HS-27A (cell line): ENCODE data around the gene OR2T5.
"Not testable (repeated sequence)": the region's sequence is repeated elsewhere in the genome, so short reads cannot be mapped to it uniquely, and the experiment has no call there.

Experiments used
- DNase-seq: peaks from one replicate; pipeline ENCODE4 v3.0.0-alpha.2; 2012; ENCODE audit warnings: low read depth, missing footprints

OR2T5 gene

GRCh38 chr1:248488289-248488688 lies at the start of gene OR2T5:
Gene OR2T5 (plus strand): TSS chr1:248488589. CDS start chr1:248488589, 0 bp downstream.
- DNase-seq: not testable (repeated sequence)

GRCh38 chr1:248438668-248439067 lies 49.7 kb upstream of the OR2T5 start:
- DNase-seq: not testable (repeated sequence)

- not testable (repeated sequence) for DNase-seq
These were observed 49.1 kb upstream of the OR2T5 start for GRCh38 chr1:248439283-248439682.

GRCh38 chr1:248442500-248443277 lies 45.7 kb upstream of the OR2T5 start:
- not testable (repeated sequence) for DNase-seq

GRCh38 chr1:248444603-248445002 lies 43.8 kb upstream of the OR2T5 start:
- not testable (repeated sequence) for DNase-seq

GRCh38 chr1:248445399-248445798 lies 43.0 kb upstream of the OR2T5 start, which contains the start of gene OR2T2:
Gene OR2T2 (plus strand): TSS chr1:248445637. CDS start chr1:248452798, 7,161 bp downstream.
- DNase-seq: not testable (repeated sequence)

- not testable (repeated sequence) for DNase-seq
These were observed 39.8 kb upstream of the OR2T5 start for GRCh38 chr1:248448409-248449074.

- not testable (repeated sequence) for DNase-seq
These were observed 38.4 kb upstream of the OR2T5 start for GRCh38 chr1:248449821-248450465.

- not testable (repeated sequence) for DNase-seq
These were observed 37.8 kb upstream of the OR2T5 start for GRCh38 chr1:248450466-248451145.

GRCh38 chr1:248453619-248454018 lies 34.8 kb upstream of the OR2T5 start:
- DNase-seq: not testable (repeated sequence)

GRCh38 chr1:248455045-248455444 lies 33.3 kb upstream of the OR2T5 start:
- not testable (repeated sequence) for DNase-seq

- DNase-seq: not testable (repeated sequence)
These were observed 31.8 kb upstream of the OR2T5 start for GRCh38 chr1:248456635-248457034.

- not testable (repeated sequence) for DNase-seq
These were observed 29.3 kb upstream of the OR2T5 start for GRCh38 chr1:248459117-248459516.

GRCh38 chr1:248471154-248471553 lies 17.2 kb upstream of the OR2T5 start:
- no peak for DNase-seq

GRCh38 chr1:248472111-248472510 lies 16.3 kb upstream of the OR2T5 start:
- DNase-seq: not testable (repeated sequence)

- DNase-seq: not testable (repeated sequence)
These were observed 15.3 kb upstream of the OR2T5 start, which contains the start of gene OR2T3 for GRCh38 chr1:248473051-248473450. Gene OR2T3 (plus strand): TSS chr1:248473351. CDS start chr1:248473351, 0 bp downstream.

- DNase-seq: not testable (repeated sequence)
These were observed 12.7 kb upstream of the OR2T5 start for GRCh38 chr1:248475660-248476059.

- DNase-seq: not testable (repeated sequence)
These were observed 6.5 kb upstream of the OR2T5 start for GRCh38 chr1:248481686-248482579.

- DNase-seq: not testable (repeated sequence)
These were observed 8.3 kb downstream of the OR2T5 start for GRCh38 chr1:248496661-248497060.

- DNase-seq: not testable (repeated sequence)
These were observed 12.1 kb downstream of the OR2T5 start for GRCh38 chr1:248500305-248501035.
